Right ventricle myocardium inferior (tissue), 1 donor: ENCODE data around the gene RAI1. TPM values are rescaled to one million over a fixed set of nuclear protein-coding genes. Genes with fewer than 3 reads are reported as not detected.
A peak's percentile ranks its signal among the peaks of the same experiment; 100 is the strongest.

Source experiments
- ATAC-seq: fragments of 200-7000 bp; cut with Tn5 transposase; one replicate; pipeline ENCODE4 v1.9.1; 2020; ENCODE audit warnings: mild to moderate bottlenecking, moderate library complexity
- DNase-seq: peaks from one replicate; pipeline ENCODE4 v3.0.0; 2021; ENCODE audit errors: missing footprints
- intact Hi-C: fragments of 100-400 bp; cut with DNase I; formaldehyde crosslinking; loops from one replicate; pipeline ENCODE4 v1.11.0; 2022
- total RNA-seq: library from RNA; stranded (reverse); fragmentation: NEBNext Ultra II Directional; extraction: Animal tissue kit (Norgen Biotek cat#: 25700); gene quantifications from one replicate; pipeline ENCODE4 v1.2.1, GENCODE V29; 2021
- donor health status: DM: no; HTN: yes; CAD: no; lungs with severe emphysema.

Gene RAI1
- total RNA-seq, 1 donor from 2014 or later: 31.9 TPM

DNA sequence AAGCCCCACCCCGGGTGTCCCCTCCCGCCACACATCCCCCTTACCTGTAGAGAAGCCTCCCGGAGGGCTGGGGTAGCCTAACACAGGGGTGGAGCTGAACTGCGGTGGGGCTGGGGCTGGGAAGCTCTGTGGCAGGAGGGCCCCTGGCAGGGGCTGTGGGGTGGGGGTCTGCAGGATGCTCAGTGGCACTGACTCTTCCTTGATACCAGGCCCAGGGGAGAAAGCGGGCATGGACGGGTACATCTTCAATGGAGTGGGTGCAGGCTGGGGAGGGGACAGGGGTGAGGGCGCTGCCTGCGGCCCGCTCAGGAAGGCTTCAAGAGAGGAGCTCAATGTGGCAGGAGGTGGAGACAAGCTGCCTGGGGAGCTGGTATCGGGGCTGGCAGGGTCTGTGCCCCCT, 138.8 kb downstream of the RAI1 start:
- no peak for ATAC-seq
- intact Hi-C loops: no loop called here
- no peak for DNase-seq

DNA sequence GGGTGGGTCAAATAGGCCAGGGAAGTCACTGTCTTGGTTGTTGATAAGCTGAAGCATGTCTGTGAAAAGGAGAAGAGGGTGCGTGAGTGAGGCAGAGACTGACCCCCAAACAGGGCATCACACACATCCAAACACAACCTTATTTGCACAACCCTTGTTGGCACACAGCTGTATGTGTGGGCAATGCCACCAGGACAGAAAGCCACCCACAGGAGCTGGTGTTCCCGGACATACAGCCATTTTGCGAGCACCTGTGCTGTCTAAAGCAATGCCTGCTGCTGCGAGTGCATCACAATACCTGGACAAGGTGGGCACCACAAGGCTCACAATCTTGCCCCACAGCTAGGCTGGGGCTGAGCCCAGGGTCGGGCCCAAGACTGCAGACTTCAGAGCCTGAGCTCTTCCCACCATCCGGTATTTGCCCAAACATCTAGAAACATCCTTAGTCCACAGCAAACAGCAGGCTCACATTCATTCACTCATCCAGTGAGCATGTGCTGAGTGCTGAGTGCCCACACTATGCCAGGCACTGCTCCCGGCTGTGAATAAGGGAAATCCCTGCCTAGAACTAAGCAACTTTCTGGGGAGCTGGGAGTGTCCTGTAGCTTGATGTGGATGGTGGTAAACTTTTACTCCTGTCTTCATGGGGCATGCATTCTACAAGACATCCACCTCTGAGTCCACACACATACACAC, 139.4 kb downstream of the RAI1 start:
- intact Hi-C loops: no loop called here
- DNase-seq (no peak), ATAC-seq (no peak)

DNA sequence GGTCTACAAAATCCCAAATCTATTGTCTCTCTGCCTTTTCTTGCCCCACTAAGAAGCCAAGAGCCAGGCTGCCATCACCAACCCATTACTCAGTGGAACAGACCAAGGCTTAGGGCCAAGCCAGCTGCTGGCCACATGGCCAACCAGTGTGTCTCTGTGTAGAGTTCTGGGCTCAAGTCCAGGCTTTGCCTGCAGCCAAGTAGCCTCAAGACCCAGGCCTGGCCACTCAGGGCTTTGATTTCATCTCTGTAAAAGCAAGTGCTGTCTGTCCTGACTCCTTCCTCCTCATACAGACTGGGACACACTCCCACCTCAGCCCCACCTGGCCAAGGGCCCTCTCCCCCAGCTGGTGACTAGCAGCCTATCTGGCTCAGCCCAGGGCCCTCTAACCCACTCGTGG, 140.9 kb downstream of the RAI1 start:
- peak; percentile 86 for DNase-seq
- intact Hi-C loops: no loop called here
- peak; percentile 45 for ATAC-seq

DNA sequence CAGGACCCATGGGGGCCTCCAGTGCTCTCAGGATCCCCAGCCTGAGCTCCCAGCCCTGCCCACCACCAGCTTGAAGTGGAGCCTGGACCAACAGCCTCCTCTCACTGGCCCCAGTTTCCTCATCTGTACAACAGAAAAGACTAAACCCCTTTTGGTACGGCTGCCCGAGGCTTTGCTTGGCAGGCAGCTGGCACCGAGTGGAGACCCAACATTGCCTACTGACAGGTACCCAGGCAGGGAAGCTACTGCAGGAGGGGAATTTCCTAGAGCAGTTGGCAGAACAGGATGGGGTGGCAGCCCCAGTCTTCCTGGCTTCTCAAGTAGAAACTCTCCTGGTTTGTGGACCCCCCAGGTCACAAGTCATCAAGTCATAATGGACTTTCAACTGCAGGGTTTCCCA, 141.4 kb downstream of the RAI1 start:
- ATAC-seq (no peak), DNase-seq (no peak)
- intact Hi-C loops: no loop called here

DNA sequence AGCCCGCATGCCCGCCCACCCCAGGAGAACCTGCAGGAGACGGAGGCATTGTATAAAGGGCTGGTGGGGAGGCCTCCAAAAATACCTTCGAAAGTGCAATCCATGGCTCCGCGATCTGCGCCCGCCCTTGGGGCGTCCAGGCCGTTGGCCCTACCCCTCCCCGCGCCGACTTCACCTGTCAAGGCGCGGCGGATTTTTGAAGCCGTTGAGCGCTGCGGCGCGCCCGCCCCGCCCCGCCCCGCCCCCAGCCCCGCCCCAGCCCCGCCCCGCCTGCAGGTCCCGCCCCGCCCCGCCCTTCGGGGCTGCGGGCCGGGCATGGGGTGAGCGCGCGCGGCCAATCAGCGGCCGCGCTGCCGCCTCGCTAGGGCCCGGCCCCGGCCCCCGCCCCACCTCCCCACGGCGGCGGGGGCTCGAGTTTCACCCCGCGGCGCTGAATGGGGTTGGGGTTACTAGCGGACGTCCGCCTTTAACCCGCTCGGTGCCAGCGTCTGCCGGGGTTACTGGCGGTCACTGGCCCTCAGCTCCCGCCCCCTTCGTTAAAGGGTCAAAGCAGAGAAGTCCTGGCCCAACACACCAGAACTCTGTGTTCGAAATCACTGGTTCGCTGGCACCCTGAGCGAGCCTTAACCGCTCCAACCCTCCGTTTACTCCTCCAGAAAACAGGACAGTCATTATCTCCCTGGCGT, 142.3 kb downstream of the RAI1 start:
- DNase-seq (peak; percentile 94), ATAC-seq (peak; percentile 90)
- intact Hi-C loops: no loop called here

- intact Hi-C loops: no loop called here
- DNase-seq: no peak
- ATAC-seq: no peak
Measured at GRCh38 chr17:17824119-17824782, 143.0 kb downstream of the RAI1 start.

GRCh38 chr17:17824783-17825614, 143.7 kb downstream of the RAI1 start:
- DNase-seq (no peak), ATAC-seq (peak; percentile 6)
- intact Hi-C loops: no loop called here

GRCh38 chr17:17826342-17826713, 145.1 kb downstream of the RAI1 start:
- no peak for DNase-seq
- no peak for ATAC-seq
- intact Hi-C loops: no loop called here

DNA sequence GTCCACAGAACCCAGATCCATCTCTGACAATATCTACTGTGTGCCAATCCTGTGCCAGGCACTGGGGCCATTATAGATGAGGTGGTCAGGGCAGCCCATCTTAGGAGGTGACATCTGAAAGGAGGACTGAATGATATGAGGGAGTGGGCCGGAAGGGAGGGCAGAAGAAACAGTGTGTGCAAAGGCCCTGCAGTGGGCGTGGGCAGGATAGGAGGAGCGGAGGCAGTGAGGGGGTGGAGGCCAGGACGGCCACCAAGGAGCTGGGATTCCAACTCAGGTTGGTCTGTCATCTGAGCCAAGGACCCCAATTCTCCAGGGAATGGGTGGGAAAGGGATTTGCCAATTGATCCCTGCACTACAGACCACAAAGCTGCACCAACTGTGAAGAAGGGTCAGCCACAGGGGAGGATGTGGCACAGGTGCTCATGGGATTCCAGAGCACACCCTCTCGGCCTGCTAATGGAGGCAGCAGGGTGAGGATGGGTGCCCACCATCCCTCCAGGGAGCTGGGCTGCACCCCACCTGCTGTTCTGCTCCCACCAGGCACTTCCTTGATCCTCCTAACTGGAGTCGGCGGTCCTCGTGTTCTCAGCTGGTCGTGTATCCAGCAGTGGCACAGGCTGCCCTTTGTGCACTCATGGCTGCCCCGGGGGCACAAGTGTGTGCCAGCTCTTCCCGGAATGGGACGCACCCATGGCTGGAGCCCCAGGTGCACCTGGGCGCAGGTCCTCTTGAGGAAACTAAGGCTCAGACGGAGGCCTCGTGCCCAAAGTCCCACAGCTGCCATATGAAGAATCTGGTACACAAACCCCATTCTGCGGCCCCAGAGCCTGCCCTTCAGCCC, 145.9 kb downstream of the RAI1 start:
- intact Hi-C loops: no loop called here
- DNase-seq (no peak), ATAC-seq (no peak)

GRCh38 chr17:17827826-17828621, 146.8 kb downstream of the RAI1 start:
- ATAC-seq (no peak), DNase-seq (no peak)
- intact Hi-C loops: no loop called here

GRCh38 chr17:17830269-17830567, 149.0 kb downstream of the RAI1 start:
- no peak for DNase-seq
- intact Hi-C loops: no loop called here
- no peak for ATAC-seq

DNA sequence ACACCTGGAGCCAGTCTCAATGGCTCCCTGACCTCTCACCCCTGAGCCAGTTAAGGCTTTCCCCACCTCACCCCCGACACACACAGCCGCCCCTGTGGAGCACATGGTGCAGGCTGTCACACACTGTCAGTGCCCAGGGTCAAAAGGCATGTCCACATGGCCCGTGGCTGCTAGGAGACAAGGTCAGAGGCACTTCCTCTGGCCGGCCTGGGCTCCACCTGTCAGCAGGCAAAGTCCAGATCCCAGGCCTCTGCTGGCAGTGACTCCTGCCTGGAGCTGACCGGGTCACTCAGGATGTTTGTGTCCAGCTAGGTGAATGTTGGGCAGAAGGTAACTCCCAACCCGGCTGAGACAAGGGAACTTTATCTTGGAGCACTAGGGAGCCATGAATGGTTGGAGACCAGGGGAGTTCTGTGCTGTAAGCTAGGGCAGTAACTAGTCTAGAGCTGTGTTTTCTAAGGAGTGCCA, 149.5 kb downstream of the RAI1 start:
- no peak for ATAC-seq
- no peak for DNase-seq
- intact Hi-C loops: no loop called here

- ATAC-seq: no peak
- DNase-seq: no peak
- intact Hi-C loops: no loop called here
Measured at GRCh38 chr17:17831208-17832031, 150.2 kb downstream of the RAI1 start.

DNA sequence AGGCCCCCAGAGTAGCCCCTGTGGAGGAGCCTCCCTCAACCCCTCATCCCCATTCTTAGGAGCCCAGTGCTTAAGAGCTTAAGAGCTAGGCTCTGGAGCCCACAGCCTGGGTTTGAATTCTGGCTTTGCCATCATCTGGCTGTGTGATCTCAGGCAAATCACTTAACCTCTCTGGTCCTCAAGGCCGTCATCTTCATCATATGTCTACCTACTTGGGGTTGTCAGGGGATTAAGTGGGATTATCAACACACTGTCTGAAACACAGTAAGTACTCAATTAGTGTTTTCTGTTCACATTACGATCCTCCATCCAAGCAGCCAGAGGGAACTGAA, 150.7 kb downstream of the RAI1 start:
- ATAC-seq (no peak), DNase-seq (no peak)
- intact Hi-C loops: no loop called here

DNA sequence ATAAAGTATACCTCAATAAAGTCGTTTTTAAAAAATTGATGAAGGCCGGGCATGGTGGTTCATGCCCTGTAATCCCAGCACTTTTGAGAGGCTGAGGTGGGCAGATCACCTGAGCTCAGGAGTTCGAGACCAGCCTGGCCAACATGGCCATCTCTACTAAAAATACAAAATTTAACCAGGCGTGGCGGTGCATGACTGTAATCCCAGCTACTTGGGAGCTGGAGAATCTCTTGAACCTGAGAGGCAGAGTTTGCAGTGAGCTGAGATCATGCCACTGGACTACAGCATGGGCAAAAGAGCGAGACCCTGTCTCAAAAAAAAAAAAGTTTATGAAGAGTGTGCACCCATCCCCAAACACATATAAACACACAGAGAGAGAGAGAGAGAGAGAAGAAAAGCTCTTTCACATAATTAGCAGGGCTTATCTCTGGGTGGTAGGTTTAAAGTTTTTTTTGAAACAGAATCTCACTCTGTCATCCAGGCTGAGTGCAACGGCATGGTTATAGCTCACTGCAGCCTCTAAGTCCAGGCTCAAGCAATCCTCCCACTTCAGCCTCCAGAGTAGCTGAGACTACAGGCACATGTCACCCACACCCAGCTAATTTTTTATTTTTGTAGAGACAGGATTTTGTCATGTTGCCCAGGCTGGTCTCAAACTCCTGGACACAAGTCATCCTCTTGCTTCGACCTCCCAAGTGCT, 152.6 kb downstream of the RAI1 start:
- intact Hi-C loops: no loop called here
- ATAC-seq (no peak), DNase-seq (peak; percentile 15)

GRCh38 chr17:17834974-17835373, 153.7 kb downstream of the RAI1 start:
- intact Hi-C loops: no loop called here

More at GRCh38 chr17:17834974-17835373, 153.7 kb downstream of the RAI1 start:
- DNase-seq: no peak
- no peak for ATAC-seq
